K562 (cell line): ENCODE data around the gene CNRIP1. TPM values are rescaled to one million over a fixed set of nuclear protein-coding genes. Genes with fewer than 3 reads are reported as not detected.

ENCODE experiments used
- ATAC-seq: fragments of 200-7000 bp; cut with Tn5 transposase; 3 replicates; pipeline ENCODE4 v1.9.1; 2020; ENCODE audit warnings: moderate library complexity
- BruUV-seq: library from RNA; stranded (reverse); fragments of 400-500 nt; replicated peaks from 2 replicates; lab custom pipeline; 2021; lab: Mats Ljungman, UMichigan
- CTCF ChIA-PET: fragments of 300-600 bp; formaldehyde crosslinking; extraction: SDS; loops from one replicate; lab custom pipeline; 2021; ENCODE audit warnings: low intra/inter-chr PET ratio; lab: Yijun Ruan, JAX
- POLR2A ChIA-PET: fragments of 300-600, 350-650 bp; sonication (Branson Sonifier 250); formaldehyde crosslinking; extraction: SDS; loops from one replicate; lab custom pipeline; 2021; ENCODE audit warnings: antibody characterized with exemption, inconsistent platforms; lab: Yijun Ruan, JAX
- DNase-seq, 4 experiments: peaks; one replicate each; pipeline versions ENCODE4 v3.0.0 to v3.0.0-alpha.2; 2011 to 2018; ENCODE audit warnings: low spot score in 3 of 4, mixed read lengths in 3 of 4; ENCODE audit errors: extremely low read depth in 1 of 4
- FAIRE-seq: peaks from 2 replicates; lab custom pipeline; 2011; peaks lifted over from hg19 to GRCh38; lab: Jason Lieb, UNC
- H2AFZ ChIP-seq: 2 replicates; pipeline ENCODE4 v1.6.0; 2011; ENCODE audit warnings: low read depth, low read length, control low read depth, inconsistent platforms
- H3K27ac ChIP-seq: fragments of 200-600 bp; 3 replicates; pipeline ENCODE4 v1.8.0; 2011; ENCODE audit warnings: low read depth, mild to moderate bottlenecking, control low read depth, inconsistent platforms, low read length, moderate library complexity, mixed read lengths; ENCODE audit errors: extremely low read depth
- H3K27me3 ChIP-seq, 2 experiments: fragments of 300-600 bp in 1 of 2; 2 replicates in 1 of 2; 3 replicates in 1 of 2; pipeline versions ENCODE4 v1.6.0 to v1.8.0; 2011; ENCODE audit warnings: inconsistent platforms in 2 of 2, low read length in 2 of 2, mild to moderate bottlenecking in 1 of 2, mixed read lengths in 1 of 2, moderate library complexity in 1 of 2; ENCODE audit not compliant: control insufficient read depth in 2 of 2, insufficient read depth in 2 of 2
- H3K36me3 ChIP-seq: fragments of 300-600 bp; 3 replicates; pipeline ENCODE4 v1.8.0; 2011; ENCODE audit warnings: mild to moderate bottlenecking, low read length, inconsistent platforms; ENCODE audit not compliant: control insufficient read depth, insufficient read depth
- H3K4me1 ChIP-seq, 2 experiments: fragments of 200-600 bp in 1 of 2; replicated peaks in 1 of 2; 2 replicates in 1 of 2; 3 replicates in 1 of 2; pipeline versions ENCODE4 v1.5.1 to v1.8.0; 2011; ENCODE audit warnings: inconsistent platforms in 2 of 2, low read length in 2 of 2, mild to moderate bottlenecking in 1 of 2, mixed read lengths in 1 of 2, moderate library complexity in 1 of 2; ENCODE audit not compliant: control insufficient read depth in 2 of 2, insufficient read depth in 2 of 2
- H3K4me2 ChIP-seq: 2 replicates; pipeline ENCODE4 v1.6.1; 2011; ENCODE audit warnings: low read length, control low read depth, inconsistent platforms, mixed read lengths; ENCODE audit not compliant: insufficient read depth
- H3K4me3 ChIP-seq: fragments of 200-600 bp; sonication (generic), shearing (Covaris generic); 2 replicates; pipeline ENCODE4 v1.5.1; 2016; ENCODE audit warnings: control low read depth, inconsistent platforms
- H3K79me2 ChIP-seq: fragments of 200-600 bp; 3 replicates; pipeline ENCODE4 v1.8.0; 2011; ENCODE audit warnings: low read length, inconsistent platforms; ENCODE audit not compliant: control insufficient read depth, insufficient read depth
- H3K9ac ChIP-seq, 2 experiments: 2 replicates each; pipeline versions ENCODE4 v1.6.0 to v1.6.1; 2011; ENCODE audit warnings: low read depth in 2 of 2, low read length in 2 of 2, control low read depth in 1 of 2, inconsistent platforms in 1 of 2, mild to moderate bottlenecking in 1 of 2, mixed read lengths in 1 of 2; ENCODE audit not compliant: insufficient read depth in 1 of 2
- H3K9me1 ChIP-seq: one replicate; pipeline ENCODE4 v1.6.0; 2011; ENCODE audit warnings: inconsistent platforms, mild to moderate bottlenecking, low read length, moderate library complexity; ENCODE audit not compliant: control insufficient read depth, insufficient read depth
- H3K9me3 ChIP-seq: replicated peaks from 2 replicates; pipeline ENCODE4 v1.5.1; 2011; ENCODE audit warnings: low read depth, low read length, inconsistent platforms; ENCODE audit not compliant: control insufficient read depth, insufficient read depth
- H4K20me1 ChIP-seq: replicated peaks from 2 replicates; pipeline ENCODE4 v1.6.1; 2011; ENCODE audit warnings: low read length, inconsistent platforms, mixed read lengths; ENCODE audit not compliant: control insufficient read depth, insufficient read depth
- C11orf30 ChIP-seq: fragments of 450-650 bp; IDR thresholded peaks from 2 replicates; pipeline ENCODE4 v1.6.1; 2016; ENCODE audit warnings: low read depth, mild to moderate bottlenecking
- CREB1 ChIP-seq, 2 experiments: sonication (generic) in 1 of 2; formaldehyde crosslinking in 1 of 2; IDR thresholded peaks; 2 replicates each; pipeline versions ENCODE4 v1.6.1 to v1.8.0; 2012 to 2022; ENCODE audit warnings: inconsistent platforms in 1 of 2, mild to moderate bottlenecking in 1 of 2, missing genetic modification reagents in 1 of 2, moderate library complexity in 1 of 2
- HMBOX1 ChIP-seq: sonication (generic); IDR thresholded peaks from 2 replicates; pipeline ENCODE4 v1.6.1; 2016
- KLF1 ChIP-seq: fragments of 450-650 bp; IDR thresholded peaks from 2 replicates; pipeline ENCODE4 v1.6.1; 2016; ENCODE audit warnings: missing genetic modification characterization, missing compliant biosample characterization
- NCOA2 ChIP-seq, 2 experiments: fragments of 450-650 bp; IDR thresholded peaks; 2 replicates each; pipeline ENCODE4 v1.6.1; 2018; ENCODE audit warnings: mild to moderate bottlenecking in 2 of 2, moderate library complexity in 1 of 2; ENCODE audit not compliant: partially characterized antibody in 2 of 2
- RBM25 ChIP-seq: fragments of 200-400 bp; formaldehyde crosslinking; IDR thresholded peaks from 2 replicates; pipeline ENCODE4 v1.6.1; 2018; ENCODE audit warnings: low read length, low read depth, moderate library complexity; ENCODE audit not compliant: severe bottlenecking
- ZNF316 ChIP-seq: fragments of 450-650 bp; IDR thresholded peaks from 2 replicates; pipeline ENCODE4 v1.6.1; 2016
- ZNF512 ChIP-seq: IDR thresholded peaks from 2 replicates; pipeline ENCODE4 v1.6.1; 2016; ENCODE audit warnings: missing genetic modification characterization, missing compliant biosample characterization
- WGBS: fragments of 100-300 bp; shearing (Covaris generic); methylation state at CpG from one replicate; pipeline ENCODE4 v1.1.6; 2016; ENCODE audit warnings: low coverage, mixed read lengths; ENCODE audit not compliant: insufficient coverage; ENCODE audit errors: missing lambda C conversion rate; 5-methylcytosine and 5-hydroxymethylcytosine counted together
- in situ Hi-C: fragments of 300-500 bp; cut with MboI; formaldehyde crosslinking; loops from 4 replicates; pipeline ENCODE4 v1.15.0; 2018; ENCODE audit warnings: inconsistent platforms, mixed read lengths
- intact Hi-C: fragments of 100-400 bp; cut with micrococcal nuclease; formaldehyde crosslinking; loops from 2 replicates; pipeline ENCODE4 v1.14.2; 2022
- polyA plus RNA-seq, 8 experiments: library from polyadenylated mRNA; depleted of rRNA in 4 of 8; stranded (reverse) in 5 of 8; unstranded in 3 of 8; fragments of >200 nt; fragmentation: Nextera tagmentation in 2 of 8; fragmentation: Illumina TruSeq in 1 of 8; extraction: Ambion mirVana in 2 of 8; extraction: Trizol in 1 of 8; gene quantifications; 2 replicates each; pipeline versions ENCODE4 v1.2.1 to v1.2.3, GENCODE V29; 2011 to 2014; ENCODE audit warnings: inconsistent platforms in 1 of 8, missing spikeins in 1 of 8
- total RNA-seq, 7 experiments: library from RNA; depleted of rRNA in 6 of 7; stranded (reverse); fragments of >200 nt in 6 of 7; fragmentation: Illumina TruSeq in 2 of 7; extraction: Trizol in 2 of 7; gene quantifications; 2 replicates each; pipeline versions ENCODE4 v1.2.1 to v1.2.3, GENCODE V29; 2011 to 2021; ENCODE audit warnings: low replicate concordance in 1 of 7

Gene CNRIP1
- total and polyA plus RNA-seq, 9 of the 15 experiments (the other 6 are each of a cell fraction or from before 2014, with no cell fraction given): 0.59 to 2.1 (median 1.5) TPM

- TF ChIP-seq NCOA2 (IDR thresholded peaks at IDR 0.05; ENCODE audit: partially characterized antibody in 2 of 2): no peak
- no peak for TF ChIP-seq KLF1 (tag)
These were observed 28.4 kb downstream of the CNRIP1 start (continued) for GRCh38 chr2:68291314-68291713.

GRCh38 chr2:68290901-68291300 is 28.8 kb downstream of the CNRIP1 start:
- Histone ChIP-seq H2AFZ (peak overlapping the region; percentile 54), H3K4me3 (no peak overlapping the region), H3K9ac (0 out of 4 replicates have a peak overlapping the region, but pooled peaks of 1 of the 2 experiments have one; percentile 3), H3K27me3 (no peaks in the 10 kb centered on the region), H3K79me2 (no peaks in the 10 kb centered on the region), H3K4me1 (peaks cover 14 to 34% of the 10 kb centered on the region in 2 experiments), H3K9me1 (no peaks in the 10 kb centered on the region), H3K9me3 (no peaks in the 10 kb centered on the region), H3K36me3 (no peaks in the 10 kb centered on the region), H3K27ac (no peak overlapping the region), H4K20me1 (no peaks in the 10 kb centered on the region), H3K4me2 (no peak overlapping the region; the same call in 1 of the 2 replicates)
- in situ Hi-C loops (no loop called here), intact Hi-C loops (loop anchor here (5.0 kb wide), 1 partner anchor 151 kb away; no protein-coding TSS in a partner anchor)
- CTCF ChIA-PET: interaction anchor here (0.6 to 2.6 kb wide), 2 partner anchors 169 to 1012 kb away, joined by 3 to 23 read pairs; no protein-coding TSS in a partner anchor
- FAIRE-seq (peak; percentile 59), DNase-seq (no peak), ATAC-seq (peak; percentile 6; the same call in 1 of the 3 replicates)
- TF ChIP-seq CREB1 (IDR thresholded peaks at IDR 0.05): no peak
- TF ChIP-seq CREB1 (CRISPR knock-in tag; IDR thresholded peaks at IDR 0.05): no peak
- TF ChIP-seq HMBOX1: no peak
- peak; percentile 51 for TF ChIP-seq ZNF316
- TF ChIP-seq RBM25: no peak
- 0 out of 2 replicates have a peak, but pooled peaks have one; percentile 17 for TF ChIP-seq C11orf30
- no peak for TF ChIP-seq ZNF512 (tag)
- WGBS: 6% methylated on average over 5 of the region's 5 CpGs
- POLR2A ChIA-PET: interaction anchor here (0.7 to 1.1 kb wide), 2 partner anchors 13 to 95 kb away, joined by 3 to 5 read pairs; no protein-coding TSS in a partner anchor
- no TSS peak for BruUV-seq
